HCT116 (cell line): ENCODE results near the gene CBFA2T3. TPM values are rescaled to one million over a fixed set of nuclear protein-coding genes. Genes with fewer than 3 reads are reported as not detected.

ENCODE experiments used
- ATAC-seq: fragments of 200-7000 bp; cut with Tn5 transposase; 2 replicates; pipeline ENCODE4 v1.9.1; 2020; ENCODE audit warnings: mild to moderate bottlenecking, moderate library complexity
- BruUV-seq: library from RNA; stranded (reverse); fragments of 400-500 nt; replicated peaks from 2 replicates; lab custom pipeline; 2021; lab: Mats Ljungman, UMichigan
- CTCF ChIA-PET: fragments of 300-600 bp; sonication (Branson Sonifier 250); formaldehyde crosslinking; loops from one replicate; lab custom pipeline; 2021; ENCODE audit warnings: antibody characterized with exemption; lab: Charles Lee
- POLR2A ChIA-PET: fragments of 300-600, 350-600 bp; sonication (Branson Sonifier 250); formaldehyde crosslinking; loops from one replicate; lab custom pipeline; 2021; ENCODE audit warnings: antibody characterized with exemption; lab: Charles Lee
- RAD21 ChIA-PET, 2 experiments: fragments of 300-600 bp; sonication (Branson Sonifier 250); formaldehyde crosslinking; loops; one replicate each; lab custom pipeline; 2023; ENCODE audit warnings: low total read pairs in 2 of 2; ENCODE audit not compliant: uncharacterized antibody in 2 of 2, unreplicated experiment in 2 of 2, low non-redundant PET in 1 of 2; lab: Charles Lee
- DNase-seq: peaks from one replicate; pipeline ENCODE4 v3.0.0-alpha.2; 2010; ENCODE audit warnings: low read depth, low spot score
- H2AFZ ChIP-seq: fragments of 200-600 bp; shearing (Covaris generic), sonication (generic); 2 replicates; pipeline ENCODE4 v1.6.1; 2017; ENCODE audit warnings: low read depth, mixed run types, mixed read lengths, antibody characterized with exemption, low read length; ENCODE audit not compliant: poor library complexity, severe bottlenecking
- H3K27ac ChIP-seq: 2 replicates; pipeline ENCODE4 v1.5.1; 2012; ENCODE audit warnings: low read depth, low read length
- H3K27me3 ChIP-seq: fragments of 200-600 bp; sonication (generic); 2 replicates; pipeline ENCODE4 v1.6.1; 2016; ENCODE audit warnings: mixed run types, low read length, mixed read lengths; ENCODE audit not compliant: insufficient read depth
- H3K36me3 ChIP-seq, 2 experiments: fragments of 200-500 bp in 1 of 2; fragments of 200-600 bp in 1 of 2; sonication (Bioruptor generic) in 1 of 2; sonication (generic) in 1 of 2; 2 replicates each; pipeline versions ENCODE4 v1.5.1 to v1.6.1; 2014 to 2016; ENCODE audit warnings: low read length in 2 of 2, inconsistent platforms in 1 of 2, mixed read lengths in 1 of 2, mixed run types in 1 of 2; ENCODE audit not compliant: insufficient read depth in 2 of 2, control insufficient read depth in 1 of 2
- H3K4me1 ChIP-seq, 2 experiments: fragments of 200-600 bp in 1 of 2; sonication (generic) in 1 of 2; 2 replicates each; pipeline versions ENCODE4 v1.5.1 to v1.6.1; 2012 to 2017; ENCODE audit warnings: low read length in 2 of 2, inconsistent platforms in 1 of 2, mild to moderate bottlenecking in 1 of 2, mixed read lengths in 1 of 2, mixed run types in 1 of 2, moderate library complexity in 1 of 2; ENCODE audit not compliant: insufficient read depth in 2 of 2, control insufficient read depth in 1 of 2
- H3K4me2 ChIP-seq: fragments of 200-600 bp; sonication (generic); 2 replicates; pipeline ENCODE4 v1.6.1; 2017; ENCODE audit warnings: mixed run types, low read length, mixed read lengths
- H3K4me3 ChIP-seq, 2 experiments: fragments of 200-600 bp in 1 of 2; sonication (generic) in 1 of 2; replicated peaks in 1 of 2; 2 replicates each; pipeline ENCODE4 v1.5.1; 2011 to 2016; ENCODE audit warnings: low read length in 2 of 2, control low read depth in 1 of 2, low read depth in 1 of 2, mild to moderate bottlenecking in 1 of 2, mixed read lengths in 1 of 2, mixed run types in 1 of 2
- H3K79me2 ChIP-seq: fragments of 200-600 bp; sonication (generic); 2 replicates; pipeline ENCODE4 v1.6.1; 2017; ENCODE audit warnings: mild to moderate bottlenecking, mixed run types, low read length, moderate library complexity, mixed read lengths; ENCODE audit not compliant: insufficient read depth
- H3K9ac ChIP-seq: fragments of 200-600 bp; sonication (generic); 2 replicates; pipeline ENCODE4 v1.6.1; 2016; ENCODE audit warnings: low read length, mixed read lengths
- H3K9me2 ChIP-seq: fragments of 200-600 bp; sonication (generic), shearing (Covaris generic); 2 replicates; pipeline ENCODE4 v1.6.1; 2017; ENCODE audit warnings: mixed run types, mild to moderate bottlenecking, moderate library complexity; ENCODE audit not compliant: insufficient read depth
- H3K9me3 ChIP-seq, 2 experiments: fragments of 200-500 bp in 1 of 2; fragments of 200-600 bp in 1 of 2; sonication (Bioruptor generic) in 1 of 2; sonication (generic) in 1 of 2; 2 replicates each; pipeline ENCODE4 v1.6.1; 2014 to 2017; ENCODE audit warnings: low read length in 2 of 2, mixed read lengths in 2 of 2, inconsistent platforms in 1 of 2, low read depth in 1 of 2, mild to moderate bottlenecking in 1 of 2, mixed run types in 1 of 2, moderate library complexity in 1 of 2; ENCODE audit not compliant: control insufficient read depth in 1 of 2, insufficient read depth in 1 of 2
- H4K20me1 ChIP-seq: fragments of 200-600 bp; sonication (generic), shearing (Covaris generic); 2 replicates; pipeline ENCODE4 v1.6.1; 2017; ENCODE audit warnings: mixed run types, mild to moderate bottlenecking, moderate library complexity; ENCODE audit not compliant: insufficient read depth
- EZH2phosphoT487 ChIP-seq: fragments of 200-600 bp; IDR thresholded peaks from 2 replicates; pipeline ENCODE4 v1.6.1; 2018; ENCODE audit warnings: antibody characterized with exemption, borderline replicate concordance
- POLR2AphosphoS5 ChIP-seq: IDR thresholded peaks from 2 replicates; pipeline ENCODE4 v1.6.1; 2011; ENCODE audit warnings: mild to moderate bottlenecking, low read depth, low read length, moderate library complexity
- intact Hi-C: fragments of 100-400 bp; cut with micrococcal nuclease; formaldehyde crosslinking; loops from 2 replicates; pipeline ENCODE4 v1.10.0; 2022
- total RNA-seq: library from RNA; stranded (reverse); gene quantifications from one replicate; pipeline ENCODE4 v1.2.1, GENCODE V29; 2021; ENCODE audit not compliant: unreplicated experiment
- TF ChIP-seq, protein P1 (sequence below): IDR thresholded peaks from 2 replicates; pipeline ENCODE4 v1.6.1; 2012; ENCODE audit warnings: low read depth

The CBFA2T3 gene
- total RNA-seq, 1 experiment from 2014 or later: 19.1 TPM

DNA sequence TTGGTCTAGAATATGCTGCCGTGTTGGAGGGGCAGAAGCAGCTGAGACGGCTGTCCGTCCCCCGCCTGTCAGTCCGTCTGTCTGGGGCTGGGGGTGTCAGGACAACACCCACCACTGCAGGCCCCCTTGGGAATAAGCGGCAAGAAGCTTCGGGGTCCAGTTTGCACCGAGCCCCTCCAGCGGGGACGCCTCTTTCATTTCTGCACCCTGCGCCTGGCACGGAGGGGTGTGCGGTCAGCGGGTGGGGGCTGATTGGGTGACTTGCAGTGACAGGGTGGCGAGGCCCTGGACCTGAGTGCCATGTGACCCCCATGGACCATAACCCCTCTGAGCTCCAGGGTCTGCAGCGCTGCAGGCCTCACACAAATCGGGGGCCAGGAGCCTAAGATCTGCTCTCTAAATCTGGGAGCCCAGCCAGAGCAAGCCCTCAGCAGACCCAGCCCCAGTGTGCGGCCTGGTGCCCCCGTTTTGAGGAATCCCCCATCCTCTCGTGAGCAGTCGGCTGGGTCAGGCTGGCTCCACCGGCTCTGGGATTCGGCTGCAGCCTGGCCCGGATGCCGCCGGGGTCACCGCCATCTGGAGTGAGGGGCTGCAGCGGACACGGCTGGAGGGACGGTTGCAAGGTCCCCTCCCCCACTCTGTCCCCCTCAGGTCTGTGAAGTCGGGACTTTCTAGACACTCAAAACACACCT lies 8.3 kb downstream of the CBFA2T3 start:
- H3K27me3 ChIP-seq: peaks cover 6% of the 10 kb centered on the region; the same call in 1 of the 2 replicates
- no TSS peak for BruUV-seq
- CTCF ChIA-PET: no interaction called here

More for the DNA sequence above, 8.3 kb downstream of the CBFA2T3 start:
- TF ChIP-seq, protein P1, sequence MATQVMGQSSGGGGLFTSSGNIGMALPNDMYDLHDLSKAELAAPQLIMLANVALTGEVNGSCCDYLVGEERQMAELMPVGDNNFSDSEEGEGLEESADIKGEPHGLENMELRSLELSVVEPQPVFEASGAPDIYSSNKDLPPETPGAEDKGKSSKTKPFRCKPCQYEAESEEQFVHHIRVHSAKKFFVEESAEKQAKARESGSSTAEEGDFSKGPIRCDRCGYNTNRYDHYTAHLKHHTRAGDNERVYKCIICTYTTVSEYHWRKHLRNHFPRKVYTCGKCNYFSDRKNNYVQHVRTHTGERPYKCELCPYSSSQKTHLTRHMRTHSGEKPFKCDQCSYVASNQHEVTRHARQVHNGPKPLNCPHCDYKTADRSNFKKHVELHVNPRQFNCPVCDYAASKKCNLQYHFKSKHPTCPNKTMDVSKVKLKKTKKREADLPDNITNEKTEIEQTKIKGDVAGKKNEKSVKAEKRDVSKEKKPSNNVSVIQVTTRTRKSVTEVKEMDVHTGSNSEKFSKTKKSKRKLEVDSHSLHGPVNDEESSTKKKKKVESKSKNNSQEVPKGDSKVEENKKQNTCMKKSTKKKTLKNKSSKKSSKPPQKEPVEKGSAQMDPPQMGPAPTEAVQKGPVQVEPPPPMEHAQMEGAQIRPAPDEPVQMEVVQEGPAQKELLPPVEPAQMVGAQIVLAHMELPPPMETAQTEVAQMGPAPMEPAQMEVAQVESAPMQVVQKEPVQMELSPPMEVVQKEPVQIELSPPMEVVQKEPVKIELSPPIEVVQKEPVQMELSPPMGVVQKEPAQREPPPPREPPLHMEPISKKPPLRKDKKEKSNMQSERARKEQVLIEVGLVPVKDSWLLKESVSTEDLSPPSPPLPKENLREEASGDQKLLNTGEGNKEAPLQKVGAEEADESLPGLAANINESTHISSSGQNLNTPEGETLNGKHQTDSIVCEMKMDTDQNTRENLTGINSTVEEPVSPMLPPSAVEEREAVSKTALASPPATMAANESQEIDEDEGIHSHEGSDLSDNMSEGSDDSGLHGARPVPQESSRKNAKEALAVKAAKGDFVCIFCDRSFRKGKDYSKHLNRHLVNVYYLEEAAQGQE: no peak
- TF ChIP-seq EZH2phosphoT487 (no peak), POLR2AphosphoS5 (no peak)
- TF ChIP-seq, all 23 proteins: peak for 0
- intact Hi-C loops: no loop called here
- H3K4me2 ChIP-seq: no peak overlapping the region
- H3K9me2 ChIP-seq: no peaks in the 10 kb centered on the region
- no peak for ATAC-seq
- ChIA-PET POLR2A (no interaction called here), RAD21 (no interaction called here)
- H4K20me1 ChIP-seq: no peaks in the 10 kb centered on the region
- H2AFZ ChIP-seq: no peak overlapping the region
- DNase-seq: no peak
- no peak overlapping the region for H3K27ac ChIP-seq
- H3K79me2 ChIP-seq: no peaks in the 10 kb centered on the region
- no peak overlapping the region for H3K4me3 ChIP-seq
- H3K9me3 ChIP-seq: no peaks in the 10 kb centered on the region
- H3K36me3 ChIP-seq: no peaks in the 10 kb centered on the region
- no peaks in the 10 kb centered on the region for H3K4me1 ChIP-seq
- no peak overlapping the region for H3K9ac ChIP-seq
